MV-4-11 (cell line): ENCODE results near the gene ARX.

Experiments used
- DNase-seq: peaks from one replicate; lab custom pipeline; 2025; lab: John Stamatoyannopoulos, UW

ARX gene

GRCh38 chrX:25015486-25016360 is at the start of gene ARX:
ARX (minus strand) TSS chrX:25015965; CDS start chrX:25015737, 228 bp downstream.
- no peak for DNase-seq

- DNase-seq: no peak
Measured at GRCh38 chrX:25059273-25059672, 43.5 kb upstream of the ARX start.

- DNase-seq: no peak
Measured at GRCh38 chrX:25052798-25053534, 37.2 kb upstream of the ARX start.

- no peak for DNase-seq
Measured at GRCh38 chrX:25049971-25050370, 34.2 kb upstream of the ARX start.

- peak; percentile 47 for DNase-seq
Measured at GRCh38 chrX:25049357-25049756, 33.6 kb upstream of the ARX start.

- DNase-seq: no peak
Measured at GRCh38 chrX:25048178-25048577, 32.4 kb upstream of the ARX start.

GRCh38 chrX:25043192-25043591 is 27.4 kb upstream of the ARX start:
- peak; percentile 14 for DNase-seq

- no peak for DNase-seq
Measured at GRCh38 chrX:25039036-25039435, 23.3 kb upstream of the ARX start.

GRCh38 chrX:25034889-25035288 is 19.1 kb upstream of the ARX start:
- peak; percentile 25 for DNase-seq

- no peak for DNase-seq
Measured at GRCh38 chrX:25029288-25029825, 13.6 kb upstream of the ARX start.

GRCh38 chrX:25028726-25029125 is 13.0 kb upstream of the ARX start:
- no peak for DNase-seq

GRCh38 chrX:25026576-25026975 is 10.8 kb upstream of the ARX start:
- DNase-seq: no peak

- DNase-seq: no peak
Measured at GRCh38 chrX:25025615-25026014, 9.8 kb upstream of the ARX start.

GRCh38 chrX:25023908-25024307 is 8.1 kb upstream of the ARX start:
- DNase-seq: no peak

GRCh38 chrX:25022499-25023325 is 6.9 kb upstream of the ARX start:
- DNase-seq: no peak

GRCh38 chrX:25020905-25021449 is 5.2 kb upstream of the ARX start:
- DNase-seq: no peak

GRCh38 chrX:25020391-25020904 is 4.7 kb upstream of the ARX start:
- DNase-seq: no peak

- no peak for DNase-seq
Measured at GRCh38 chrX:25019707-25020390, 4.1 kb upstream of the ARX start.

GRCh38 chrX:25018682-25019081 is 2.9 kb upstream of the ARX start:
- DNase-seq: no peak

- no peak for DNase-seq
Measured at GRCh38 chrX:25017667-25018247, 2.0 kb upstream of the ARX start.
